Body of pancreas (tissue), 4 donors: Measurements from ENCODE around the gene HEPH.
"Not testable (repeated sequence)": the region's sequence is repeated elsewhere in the genome, so short reads cannot be mapped to it uniquely, and the experiment has no call there.

ENCODE experiments used
- CTCF ChIP-seq, 7 experiments: fragments of 450-650 bp in 4 of 7; fragments of 200-600 bp in 3 of 7; sonication (generic) in 3 of 7; IDR thresholded peaks; one replicate each; pipeline ENCODE4 v1.5.1; 2016 to 2019; ENCODE audit warnings: antibody characterized with exemption in 7 of 7
- POLR2A ChIP-seq, 3 donors: fragments of 450-650 bp; IDR thresholded peaks; one replicate each; pipeline ENCODE4 v1.6.1; 2016; ENCODE audit warnings: antibody characterized with exemption in 3 of 3, mild to moderate bottlenecking in 2 of 3

- not testable (repeated sequence) for TF ChIP-seq POLR2A, CTCF (IDR thresholded peaks at IDR 0.05)
Measured at GRCh38 chrX:66135284-66135683, 28.8 kb upstream of the HEPH start.
